GM06990 (cell line): ENCODE data around the gene DNAJC24.
A peak's percentile ranks its signal among the peaks of the same experiment; 100 is the strongest.

Experiments
- DNase-seq: peaks from one replicate; pipeline ENCODE4 v3.0.0-alpha.2; 2011; ENCODE audit not compliant: insufficient read length; ENCODE audit errors: extremely low read depth
- H3K27me3 ChIP-seq: replicated peaks from 2 replicates; pipeline ENCODE4 v1.6.0; 2011; ENCODE audit warnings: low read length; ENCODE audit not compliant: control insufficient read depth, insufficient read depth
- H3K36me3 ChIP-seq: 2 replicates; pipeline ENCODE4 v1.5.1; 2011; ENCODE audit warnings: low read length; ENCODE audit not compliant: control insufficient read depth, insufficient read depth
- H3K4me3 ChIP-seq: replicated peaks from 2 replicates; pipeline ENCODE4 v1.5.1; 2011; ENCODE audit warnings: low read depth, mild to moderate bottlenecking, control low read depth, low read length
- CTCF ChIP-seq: IDR thresholded peaks from 2 replicates; pipeline ENCODE4 v1.5.1; 2011; ENCODE audit warnings: low read length, control low read depth, mild to moderate bottlenecking, inconsistent platforms; ENCODE audit not compliant: insufficient read depth, poor library complexity, severe bottlenecking

Gene DNAJC24

GRCh38 chr11:31327417-31327816, 42.2 kb upstream of the DNAJC24 start:
- no peak for DNase-seq
- Histone ChIP-seq H3K36me3 (no peaks in the 10 kb centered on the region), H3K4me3 (no peak overlapping the region), H3K27me3 (no peaks in the 10 kb centered on the region)
- TF ChIP-seq CTCF = no peak

GRCh38 chr11:31328697-31329096, 41.0 kb upstream of the DNAJC24 start:
- TF ChIP-seq CTCF = no peak
- no peak for DNase-seq

GRCh38 chr11:31337806-31338205, 31.9 kb upstream of the DNAJC24 start:
- Histone ChIP-seq H3K27me3 (no peaks in the 10 kb centered on the region; the same call in 1 of the 2 replicates), H3K4me3 (no peak overlapping the region), H3K36me3 (no peaks in the 10 kb centered on the region)
- DNase-seq = no peak
- no peak for TF ChIP-seq CTCF

More at GRCh38 chr11:31328697-31329096, 41.0 kb upstream of the DNAJC24 start:
- Histone ChIP-seq H3K4me3 (no peak overlapping the region), H3K27me3 (no peaks in the 10 kb centered on the region), H3K36me3 (no peaks in the 10 kb centered on the region)

- Histone ChIP-seq H3K4me3 (no peak overlapping the region), H3K27me3 (no peaks in the 10 kb centered on the region; the same call in 1 of the 2 replicates), H3K36me3 (no peaks in the 10 kb centered on the region)
- no peak for DNase-seq
- TF ChIP-seq CTCF = peak; percentile 79
Observed at GRCh38 chr11:31340903-31341572, 28.6 kb upstream of the DNAJC24 start.

GRCh38 chr11:31351168-31351567, 18.5 kb upstream of the DNAJC24 start:
- Histone ChIP-seq H3K36me3 (no peaks in the 10 kb centered on the region), H3K27me3 (no peaks in the 10 kb centered on the region), H3K4me3 (no peak overlapping the region)
- no peak for DNase-seq
- no peak for TF ChIP-seq CTCF

GRCh38 chr11:31355131-31355530, 14.5 kb upstream of the DNAJC24 start:
- no peak for TF ChIP-seq CTCF
- DNase-seq = no peak

More at GRCh38 chr11:31355131-31355530, 14.5 kb upstream of the DNAJC24 start:
- H3K27me3 ChIP-seq = no peaks in the 10 kb centered on the region
- no peaks in the 10 kb centered on the region for H3K36me3 ChIP-seq
- H3K4me3 ChIP-seq = no peak overlapping the region
